ENCODE results near the gene GULP1.

- TF ChIP-seq EP300 (IDR thresholded peaks at IDR 0.05) = no peak
- no peak for TF ChIP-seq POLR2AphosphoS5 (IDR thresholded peaks at IDR 0.05)
Measured at GRCh38 chr2:188627471-188627870, 335.8 kb downstream of the GULP1 start.
